Gastroesophageal sphincter (tissue), 4 donors: ENCODE measurements around the gene MTX2. TPM values are rescaled to one million over a fixed set of nuclear protein-coding genes. Genes with fewer than 3 reads are reported as not detected.

Experiments used
- ATAC-seq: fragments of 150-250 bp; one replicate; pipeline ENCODE4 v1.9.1; 2016; ENCODE audit warnings: mild to moderate bottlenecking, moderate library complexity
- H3K27ac ChIP-seq, 4 donors: fragments of 200-600 bp; sonication (generic) in 3 of 4; 1 replicate in 3 of 4; 2 replicates in 1 of 4; pipeline ENCODE4 v1.5.1; 2016 to 2019
- H3K27me3 ChIP-seq: fragments of 200-600 bp; sonication (generic); one replicate; pipeline ENCODE4 v1.5.1; 2019
- H3K36me3 ChIP-seq, 2 donors: fragments of 200-600 bp; sonication (generic); one replicate each; pipeline ENCODE4 v1.5.1; 2019; ENCODE audit warnings: control low read depth in 1 of 2
- H3K4me1 ChIP-seq, 3 donors: fragments of 200-600 bp; sonication (generic); 1 replicate in 2 of 3; 2 replicates in 1 of 3; pipeline ENCODE4 v1.5.1; 2016 to 2019; ENCODE audit warnings: control low read depth in 2 of 3
- H3K4me3 ChIP-seq, 2 donors: fragments of 200-600 bp; sonication (generic); one replicate each; pipeline ENCODE4 v1.5.1; 2019; ENCODE audit warnings: mild to moderate bottlenecking in 1 of 2, moderate library complexity in 1 of 2
- H3K9me3 ChIP-seq, 3 donors: fragments of 200-600 bp; sonication (generic); one replicate each; pipeline ENCODE4 v1.5.1; 2017 to 2019; ENCODE audit warnings: control low read depth in 2 of 3
- EP300 ChIP-seq: sonication (generic); formaldehyde crosslinking; IDR thresholded peaks from one replicate; pipeline ENCODE4 v1.6.1; 2017; ENCODE audit warnings: antibody characterized with exemption, mild to moderate bottlenecking
- POLR2A ChIP-seq, 2 donors: fragments of 450-650 bp; IDR thresholded peaks; one replicate each; pipeline ENCODE4 v1.6.1; 2017; ENCODE audit warnings: antibody characterized with exemption in 2 of 2, mild to moderate bottlenecking in 2 of 2, moderate library complexity in 1 of 2
- POLR2AphosphoS5 ChIP-seq: sonication (generic); formaldehyde crosslinking; IDR thresholded peaks from one replicate; pipeline ENCODE4 v1.6.1; 2017; ENCODE audit warnings: antibody characterized with exemption
- WGBS, 2 donors: methylation state at CpG; one replicate each; pipeline ENCODE4 v1.1.5; 2018; ENCODE audit warnings: low coverage in 1 of 2; 5-methylcytosine and 5-hydroxymethylcytosine counted together
- total RNA-seq, 4 donors: library from RNA; depleted of rRNA; stranded (reverse); fragments of >200 nt; gene quantifications; one replicate each; pipeline ENCODE4 v1.1.0, GENCODE V29; 2016
- TF ChIP-seq, protein P1 (sequence below), 4 experiments: fragments of 200-600 bp in 2 of 4; fragments of 450-650 bp in 2 of 4; sonication (generic) in 1 of 4; IDR thresholded peaks; one replicate each; pipeline ENCODE4 v1.5.1; 2017 to 2019; ENCODE audit warnings: antibody characterized with exemption in 4 of 4, mild to moderate bottlenecking in 2 of 4, moderate library complexity in 2 of 4

The MTX2 gene
- total RNA-seq, 4 donors from 2014 or later: 21.3 to 41.1 (median 29.4) TPM

DNA sequence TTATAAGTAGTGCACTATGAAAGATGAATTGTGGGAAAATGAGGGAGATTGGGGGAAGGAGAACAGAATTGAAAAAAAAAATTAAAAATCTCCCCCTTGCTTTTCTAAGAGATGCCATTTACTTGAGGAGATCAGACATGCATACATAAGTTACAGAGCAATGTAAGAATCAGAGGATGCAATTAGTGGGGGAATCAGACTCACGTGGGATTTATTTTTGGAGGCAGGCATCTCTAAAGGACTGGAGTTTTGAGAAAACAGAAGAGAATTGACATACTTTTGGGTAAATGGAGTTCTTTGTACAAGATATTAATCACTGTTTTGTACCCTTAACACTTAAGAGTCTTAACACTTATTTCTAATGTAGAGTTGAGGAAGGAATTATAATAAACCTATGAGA is 52.7 kb downstream of the MTX2 start:
- Histone ChIP-seq H3K36me3 (peaks cover 0 to 4% of the 10 kb centered on the region in 2 donors), H3K9me3 (no peaks in the 10 kb centered on the region), H3K4me3 (no peak overlapping the region), H3K27me3 (no peaks in the 10 kb centered on the region), H3K27ac (no peak overlapping the region), H3K4me1 (no peaks in the 10 kb centered on the region)
- 83 to 86% methylated on average over 1 of the region's 1 CpG for WGBS, 2 donors
- TF ChIP-seq POLR2AphosphoS5: no peak
- no peak for ATAC-seq

DNA sequence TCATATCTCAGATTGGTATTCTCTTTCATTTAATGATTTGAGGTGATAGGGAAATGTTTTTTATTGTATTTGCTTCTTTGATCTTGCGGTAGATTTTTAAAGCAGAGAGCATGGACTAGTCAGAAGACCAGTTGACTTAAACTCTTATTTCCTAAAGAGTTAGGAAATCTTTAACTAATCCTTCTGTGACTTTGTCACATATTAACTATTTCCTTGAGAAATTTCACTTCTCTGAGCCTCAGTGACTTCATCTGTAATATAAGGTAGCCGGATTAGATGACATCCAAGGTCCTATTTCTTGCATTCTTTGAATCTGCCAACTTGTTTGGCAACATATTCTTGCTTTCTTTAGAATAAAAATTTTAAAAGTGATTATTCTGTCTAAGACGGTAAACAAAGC is 55.6 kb downstream of the MTX2 start:
- 94 to 96% methylated on average over 3 of the region's 3 CpGs for WGBS, 2 donors
- Histone ChIP-seq H3K27ac (no peak overlapping the region), H3K27me3 (no peaks in the 10 kb centered on the region), H3K4me3 (no peak overlapping the region), H3K4me1 (no peaks in the 10 kb centered on the region), H3K9me3 (no peaks in the 10 kb centered on the region), H3K36me3 (peaks cover 0 to 18% of the 10 kb centered on the region in 2 donors)
- TF ChIP-seq POLR2A (IDR thresholded peaks at IDR 0.05) (no peak), EP300 (no peak)
- TF ChIP-seq, protein P1, sequence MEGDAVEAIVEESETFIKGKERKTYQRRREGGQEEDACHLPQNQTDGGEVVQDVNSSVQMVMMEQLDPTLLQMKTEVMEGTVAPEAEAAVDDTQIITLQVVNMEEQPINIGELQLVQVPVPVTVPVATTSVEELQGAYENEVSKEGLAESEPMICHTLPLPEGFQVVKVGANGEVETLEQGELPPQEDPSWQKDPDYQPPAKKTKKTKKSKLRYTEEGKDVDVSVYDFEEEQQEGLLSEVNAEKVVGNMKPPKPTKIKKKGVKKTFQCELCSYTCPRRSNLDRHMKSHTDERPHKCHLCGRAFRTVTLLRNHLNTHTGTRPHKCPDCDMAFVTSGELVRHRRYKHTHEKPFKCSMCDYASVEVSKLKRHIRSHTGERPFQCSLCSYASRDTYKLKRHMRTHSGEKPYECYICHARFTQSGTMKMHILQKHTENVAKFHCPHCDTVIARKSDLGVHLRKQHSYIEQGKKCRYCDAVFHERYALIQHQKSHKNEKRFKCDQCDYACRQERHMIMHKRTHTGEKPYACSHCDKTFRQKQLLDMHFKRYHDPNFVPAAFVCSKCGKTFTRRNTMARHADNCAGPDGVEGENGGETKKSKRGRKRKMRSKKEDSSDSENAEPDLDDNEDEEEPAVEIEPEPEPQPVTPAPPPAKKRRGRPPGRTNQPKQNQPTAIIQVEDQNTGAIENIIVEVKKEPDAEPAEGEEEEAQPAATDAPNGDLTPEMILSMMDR (IDR thresholded peaks at IDR 0.05): no peak
- ATAC-seq: no peak

DNA sequence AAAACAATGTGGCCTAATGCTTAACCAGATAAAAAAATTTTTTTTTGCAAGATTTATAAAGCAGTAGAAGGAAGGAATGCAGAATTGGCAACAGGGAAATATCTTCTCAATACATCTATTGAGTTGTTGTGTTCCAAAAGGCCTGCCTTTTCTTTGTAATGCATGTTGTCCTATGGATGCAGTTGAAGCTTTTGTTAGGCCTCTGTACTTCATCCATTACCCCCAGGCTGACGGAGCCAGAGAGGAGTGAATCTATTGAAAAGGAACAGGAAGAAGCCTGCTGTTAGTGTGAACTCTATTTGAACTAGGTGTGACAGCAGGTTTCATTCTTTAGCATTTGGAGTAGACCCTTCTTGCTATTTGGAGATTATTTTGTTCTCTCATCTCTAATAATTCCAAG is 56.5 kb downstream of the MTX2 start:
- no peaks in the 10 kb centered on the region for H3K27me3 ChIP-seq
- no peaks in the 10 kb centered on the region for H3K9me3 ChIP-seq
- no peaks in the 10 kb centered on the region for H3K4me1 ChIP-seq
- peaks cover 0 to 24% of the 10 kb centered on the region in 2 donors for H3K36me3 ChIP-seq
- WGBS, 2 donors: 74 to 88% methylated on average over 1 of the region's 1 CpG
- H3K4me3 ChIP-seq: no peak overlapping the region
- TF ChIP-seq POLR2AphosphoS5 (no peak), EP300 (no peak), POLR2A (IDR thresholded peaks at IDR 0.05) (no peak)
- TF ChIP-seq, protein P1 (IDR thresholded peaks at IDR 0.05): no peak
- no peak overlapping the region for H3K27ac ChIP-seq
- no peak for ATAC-seq

DNA sequence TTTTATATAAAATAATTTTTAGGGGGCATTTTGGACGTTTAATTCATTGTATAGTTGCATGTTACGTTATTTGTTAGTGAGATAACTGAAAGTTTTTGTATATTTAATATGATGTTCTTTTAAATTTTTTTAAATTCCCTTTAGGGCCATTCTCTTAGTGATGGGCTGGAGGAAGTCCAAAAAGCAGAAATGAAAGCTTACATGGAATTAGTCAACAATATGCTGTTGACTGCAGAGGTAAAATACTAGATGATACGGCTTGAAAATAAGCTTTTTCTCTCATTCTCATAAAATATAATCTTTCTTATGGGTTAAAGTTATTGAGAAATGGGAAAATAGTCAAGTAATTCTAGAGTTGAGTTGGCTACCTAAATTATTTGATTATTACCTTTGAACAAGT is 58.9 kb downstream of the MTX2 start:
- 78 to 81% methylated on average over 3 of the region's 3 CpGs for WGBS, 2 donors
- Histone ChIP-seq H3K4me1 (no peaks in the 10 kb centered on the region), H3K9me3 (no peaks in the 10 kb centered on the region), H3K36me3 (peaks cover 0 to 22% of the 10 kb centered on the region in 2 donors), H3K27me3 (no peaks in the 10 kb centered on the region), H3K27ac (no peak overlapping the region), H3K4me3 (no peak overlapping the region)
- TF ChIP-seq POLR2A (IDR thresholded peaks at IDR 0.05) (no peak), EP300 (no peak), POLR2AphosphoS5 (no peak)
- TF ChIP-seq, protein P1 (IDR thresholded peaks at IDR 0.05): no peak
- no peak for ATAC-seq

DNA sequence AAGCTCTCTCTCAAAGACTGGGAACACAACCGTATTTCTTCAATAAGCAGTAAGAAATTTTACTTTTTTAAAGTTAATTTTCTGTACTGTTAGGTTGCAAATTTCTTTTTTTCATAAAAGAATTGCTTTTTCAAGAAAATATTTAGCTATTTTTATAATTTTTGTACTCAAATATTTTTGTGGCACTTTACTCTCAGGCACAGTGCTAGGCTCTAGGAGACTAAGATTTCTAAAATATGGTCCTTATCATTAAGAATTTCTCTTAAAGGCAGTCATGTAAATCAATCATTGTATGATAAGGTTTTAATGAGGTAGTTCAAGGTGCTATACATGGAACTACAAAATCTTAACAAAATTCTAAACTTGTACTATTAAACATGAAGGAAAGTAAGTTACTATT is 61.4 kb downstream of the MTX2 start:
- no peak overlapping the region for H3K4me3 ChIP-seq
- 75 to 89% methylated on average over 1 of the region's 1 CpG for WGBS, 2 donors
- no peak for ATAC-seq
- TF ChIP-seq POLR2AphosphoS5 (no peak), EP300 (no peak)
- no peak overlapping the region for H3K27ac ChIP-seq
- peaks cover 0 to 22% of the 10 kb centered on the region in 2 donors for H3K36me3 ChIP-seq
- H3K9me3 ChIP-seq: no peaks in the 10 kb centered on the region
- H3K27me3 ChIP-seq: no peaks in the 10 kb centered on the region
- no peaks in the 10 kb centered on the region for H3K4me1 ChIP-seq

DNA sequence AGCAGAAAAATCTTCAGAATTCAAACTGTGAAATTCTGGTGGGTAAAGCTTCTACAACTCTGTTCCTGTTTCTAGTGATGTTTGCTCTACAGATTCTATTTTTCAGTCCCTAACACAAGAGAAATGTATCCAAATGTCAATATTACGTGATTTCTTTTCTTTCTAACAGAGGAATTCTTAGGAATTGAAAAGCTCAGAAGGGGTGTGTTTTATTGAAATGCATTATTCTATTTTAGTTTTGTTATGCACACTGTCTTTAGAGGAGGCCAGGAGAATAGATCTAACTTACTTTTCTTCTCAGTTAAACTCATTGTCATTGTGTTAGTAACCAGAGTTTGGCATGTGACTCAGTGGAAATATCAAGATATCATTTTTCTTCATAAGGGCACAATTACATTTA is 62.4 kb downstream of the MTX2 start:
- no peak for ATAC-seq
- no peak overlapping the region for H3K4me3 ChIP-seq
- WGBS, 2 donors: 89 to 100% methylated on average over 1 of the region's 1 CpG
- no peaks in the 10 kb centered on the region for H3K27me3 ChIP-seq
- no peaks in the 10 kb centered on the region for H3K9me3 ChIP-seq
- no peak overlapping the region for H3K27ac ChIP-seq
- H3K36me3 ChIP-seq: peaks cover 0 to 22% of the 10 kb centered on the region in 2 donors
- no peaks in the 10 kb centered on the region for H3K4me1 ChIP-seq
- no peak for TF ChIP-seq EP300
